ENCODE results near the gene NDUFS5.
A peak's percentile ranks its signal among the peaks of the same experiment; 100 is the strongest.
"Not testable (repeated sequence)": the region's sequence is repeated elsewhere in the genome, so short reads cannot be mapped to it uniquely, and the experiment has no call there.

Gene NDUFS5

DNA sequence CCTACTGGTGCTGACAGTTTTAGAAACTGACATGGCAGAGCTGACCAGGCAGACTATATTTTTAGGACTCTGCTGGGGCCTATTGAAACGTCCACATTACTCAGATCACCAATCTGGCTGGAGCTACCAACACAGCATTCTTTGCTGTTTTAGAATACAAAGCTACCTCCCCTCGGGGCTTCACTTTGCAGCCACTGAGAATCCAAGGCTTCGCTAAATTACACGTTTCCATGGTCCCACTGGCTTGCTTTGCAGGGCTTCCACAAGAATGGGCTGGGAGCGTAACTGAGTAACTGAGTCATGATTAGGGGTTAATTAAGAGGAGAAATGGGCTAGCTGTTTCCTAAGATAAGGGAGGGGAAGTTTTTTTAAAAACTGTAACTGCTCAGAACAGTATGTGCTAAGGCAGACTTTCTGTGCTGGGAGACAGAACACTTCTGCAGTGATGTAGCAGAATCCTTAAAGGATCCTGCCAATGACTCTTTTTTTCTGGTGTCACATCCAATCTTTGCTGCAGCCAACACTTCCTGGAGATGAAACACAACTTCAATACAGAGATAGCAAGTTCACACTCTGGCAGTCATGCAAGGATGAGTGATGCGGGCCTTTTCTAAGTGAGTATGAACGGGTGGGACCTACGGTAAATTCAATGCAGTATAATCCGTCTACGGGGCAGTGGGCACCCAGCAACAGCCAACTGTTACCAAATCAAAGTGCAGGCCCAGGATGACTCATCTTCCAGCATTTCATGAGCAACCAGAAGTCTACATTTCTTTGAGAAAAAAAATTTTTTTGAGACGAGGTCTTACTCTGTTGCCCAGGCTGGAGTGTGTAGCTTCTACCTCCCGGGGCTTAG is 21.5 kb downstream of the NDUFS5 start:
- H3K4me2 ChIP-seq (ENCODE audit: low read length), result no peak overlapping the region
- no peaks in the 10 kb centered on the region for H3K79me2 ChIP-seq (ENCODE audit: control insufficient read depth, low read length)
- no peaks in the 10 kb centered on the region for H3K36me3 ChIP-seq (ENCODE audit: control insufficient read depth, low read length)
- TF ChIP-seq CTCF (IDR thresholded peaks at IDR 0.05; ENCODE audit: low read depth, low read length, poor library complexity, severe bottlenecking) (no peak), EZH2phosphoT487 (IDR thresholded peaks at IDR 0.05; ENCODE audit: borderline replicate concordance, low read length) (no peak)
- no peaks in the 10 kb centered on the region for H4K20me1 ChIP-seq (ENCODE audit: control insufficient read depth, insufficient read depth, low read depth, low read length)
- no peaks in the 10 kb centered on the region for H3K27me3 ChIP-seq (ENCODE audit: control insufficient read depth, low read length)
- no peak overlapping the region for H3K4me3 ChIP-seq (ENCODE audit: low read length)
- H3K9me3 ChIP-seq (ENCODE audit: control insufficient read depth, insufficient read depth, low read length), result no peaks in the 10 kb centered on the region
- peaks cover 18% of the 10 kb centered on the region for H3K4me1 ChIP-seq (ENCODE audit: control insufficient read depth, low read length)
- no peaks in the 10 kb centered on the region for H3K9me2 ChIP-seq (replicated peaks; ENCODE audit: control insufficient read depth, low read length)
- no peak overlapping the region for H3K27ac ChIP-seq (ENCODE audit: low read depth, low read length)
- H3F3A ChIP-seq (ENCODE audit: control insufficient read depth, insufficient read depth), result peaks cover 1% of the 10 kb centered on the region; the same call in 1 of the 2 replicates

DNA sequence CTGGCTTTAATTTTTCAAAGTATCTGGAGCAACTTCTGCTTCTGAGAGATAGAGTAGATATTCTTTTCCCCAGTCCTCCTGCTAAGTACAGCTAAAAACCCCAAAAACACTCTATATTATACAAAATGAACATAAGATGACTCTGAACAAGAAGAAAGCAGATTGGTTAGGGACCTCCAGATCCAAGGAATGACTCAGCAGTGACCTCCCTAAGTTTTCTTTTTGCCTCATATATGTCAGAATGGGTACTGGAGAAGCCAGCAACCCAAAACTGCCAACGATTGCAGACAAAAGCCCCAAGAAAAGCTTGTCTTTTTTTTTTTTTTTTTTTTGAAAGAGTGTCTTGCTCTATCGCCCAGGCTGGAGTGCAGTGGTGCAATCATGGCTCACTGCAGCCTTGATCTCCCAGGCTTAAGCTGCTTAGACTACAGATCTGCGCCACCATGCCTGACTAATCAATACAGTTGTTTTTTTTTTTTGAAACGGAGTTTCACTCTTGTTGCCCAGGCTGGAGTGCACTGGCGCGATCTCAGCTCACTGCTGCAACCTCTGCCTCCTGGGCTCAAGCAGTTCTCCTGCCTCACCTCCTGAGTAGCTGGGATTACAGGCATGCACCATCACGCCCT is 22.7 kb downstream of the NDUFS5 start:
- H3K36me3 ChIP-seq (ENCODE audit: control insufficient read depth, low read length), result no peaks in the 10 kb centered on the region
- H3K4me1 ChIP-seq (ENCODE audit: control insufficient read depth, low read length), result peaks cover 18% of the 10 kb centered on the region
- no peak overlapping the region for H3K4me2 ChIP-seq (ENCODE audit: low read length)
- no peaks in the 10 kb centered on the region for H3K27me3 ChIP-seq (ENCODE audit: control insufficient read depth, low read length)
- no peaks in the 10 kb centered on the region for H3K79me2 ChIP-seq (ENCODE audit: control insufficient read depth, low read length)
- H3K9me2 ChIP-seq (replicated peaks; ENCODE audit: control insufficient read depth, low read length), result no peaks in the 10 kb centered on the region
- H3K27ac ChIP-seq (ENCODE audit: low read depth, low read length), result no peak overlapping the region
- no peak overlapping the region for H3K4me3 ChIP-seq (ENCODE audit: low read length)
- H4K20me1 ChIP-seq (ENCODE audit: control insufficient read depth, insufficient read depth, low read depth, low read length), result no peaks in the 10 kb centered on the region
- no peaks in the 10 kb centered on the region for H3F3A ChIP-seq (ENCODE audit: control insufficient read depth, insufficient read depth)
- TF ChIP-seq CTCF (IDR thresholded peaks at IDR 0.05; ENCODE audit: low read depth, low read length, poor library complexity, severe bottlenecking), result no peak
- TF ChIP-seq EZH2phosphoT487 (IDR thresholded peaks at IDR 0.05; ENCODE audit: borderline replicate concordance, low read length), result no peak
- no peaks in the 10 kb centered on the region for H3K9me3 ChIP-seq (ENCODE audit: control insufficient read depth, insufficient read depth, low read length)

- Histone ChIP-seq H3K4me1 (ENCODE audit: control insufficient read depth, low read length) (peaks cover 18% of the 10 kb centered on the region), H4K20me1 (ENCODE audit: control insufficient read depth, insufficient read depth, low read depth, low read length) (no peaks in the 10 kb centered on the region), H3K9me2 (replicated peaks; ENCODE audit: control insufficient read depth, low read length) (no peaks in the 10 kb centered on the region), H3K9me3 (ENCODE audit: control insufficient read depth, insufficient read depth, low read length) (no peaks in the 10 kb centered on the region), H3K36me3 (ENCODE audit: control insufficient read depth, low read length) (no peaks in the 10 kb centered on the region), H3K27me3 (ENCODE audit: control insufficient read depth, low read length) (no peaks in the 10 kb centered on the region), H3K27ac (ENCODE audit: low read depth, low read length) (no peak overlapping the region), H3K4me2 (ENCODE audit: low read length) (no peak overlapping the region), H3F3A (ENCODE audit: control insufficient read depth, insufficient read depth) (no peaks in the 10 kb centered on the region), H3K4me3 (ENCODE audit: low read length) (no peak overlapping the region), H3K79me2 (ENCODE audit: control insufficient read depth, low read length) (no peaks in the 10 kb centered on the region)
- TF ChIP-seq CTCF (IDR thresholded peaks at IDR 0.05; ENCODE audit: low read depth, low read length, poor library complexity, severe bottlenecking), result no peak
- no peak for TF ChIP-seq EZH2phosphoT487 (IDR thresholded peaks at IDR 0.05; ENCODE audit: borderline replicate concordance, low read length)
Measured at GRCh38 chr1:39050001-39050400, 23.9 kb downstream of the NDUFS5 start.

GRCh38 chr1:39051193-39051850 is 25.2 kb downstream of the NDUFS5 start:
- not testable (repeated sequence) for H3K36me3 ChIP-seq (ENCODE audit: control insufficient read depth, low read length); H3K9me3 ChIP-seq (ENCODE audit: control insufficient read depth, insufficient read depth, low read length); H3K4me3 ChIP-seq (ENCODE audit: low read length); H3K27me3 ChIP-seq (ENCODE audit: control insufficient read depth, low read length); H4K20me1 ChIP-seq (ENCODE audit: control insufficient read depth, insufficient read depth, low read depth, low read length); H3K79me2 ChIP-seq (ENCODE audit: control insufficient read depth, low read length); H3K9me2 ChIP-seq (replicated peaks; ENCODE audit: control insufficient read depth, low read length); H3F3A ChIP-seq (ENCODE audit: control insufficient read depth, insufficient read depth); H3K27ac ChIP-seq (ENCODE audit: low read depth, low read length)
- peaks cover 18% of the 10 kb centered on the region for H3K4me1 ChIP-seq (ENCODE audit: control insufficient read depth, low read length)
- H3K4me2 ChIP-seq (ENCODE audit: low read length), result peak overlapping the region; percentile 1

Data from DOHH2 (cell line).